HG03175 (cell line): Measurements from ENCODE around the gene CKAP5.

Experiments used
- ATAC-seq: cut with Tn5 transposase; IDR thresholded peaks from one replicate; pipeline ENCODE4 v1.9.1; 2021; ENCODE audit warnings: mild to moderate bottlenecking, moderate library complexity; ENCODE audit not compliant: unreplicated experiment

CKAP5 gene

DNA sequence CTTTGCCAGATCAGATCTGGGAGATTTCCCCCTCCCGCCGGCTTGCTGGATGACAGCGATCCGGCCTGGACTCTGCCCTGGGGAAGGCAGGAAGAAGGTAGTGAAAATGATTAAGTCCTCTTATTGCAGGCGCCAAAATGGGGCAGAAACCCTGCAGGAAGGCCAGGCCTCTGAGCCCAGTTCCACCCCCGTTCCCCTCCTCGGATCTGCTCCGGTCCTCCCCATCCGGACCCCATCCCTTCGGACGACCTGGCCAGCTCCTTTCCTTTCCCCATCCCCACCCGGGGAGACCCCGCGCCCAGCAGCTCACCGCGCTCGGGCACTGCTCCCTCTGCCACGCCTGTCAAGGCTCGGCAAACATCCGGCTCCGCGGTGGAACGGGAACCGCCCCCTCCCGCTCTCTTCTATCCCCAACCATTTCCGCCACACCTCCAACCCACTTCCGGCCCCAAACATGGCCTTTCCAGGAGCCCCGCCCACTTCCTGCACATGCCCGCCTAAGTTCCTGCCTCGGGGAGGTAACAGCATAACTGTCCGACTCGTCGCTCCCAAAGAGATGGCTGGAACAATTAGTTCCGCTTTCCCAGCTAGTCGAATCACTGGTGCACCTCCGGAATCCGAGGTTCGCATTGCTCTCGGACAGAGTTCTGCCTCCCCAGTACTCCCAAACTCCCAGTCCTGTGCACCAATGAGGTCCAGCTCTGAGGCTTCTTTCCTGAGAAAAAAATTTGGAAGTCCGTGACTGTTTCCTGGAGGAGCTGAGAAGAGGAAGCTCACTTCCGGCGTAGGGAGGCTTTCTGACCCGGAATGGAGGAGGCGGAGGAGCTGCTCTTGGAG, 145.6 kb downstream of the CKAP5 start, which contains the start of the genes ARHGAP1 and ZNF408:
Gene ARHGAP1 (minus strand): TSS at position 379 of the 837 bp plus-strand sequence. CDS start 4,512 bp downstream, outside the sequence.
Gene ZNF408 (plus strand): TSS at position 791 of the 837 bp plus-strand sequence. CDS start 17 bp downstream, at position 808.
- peak; percentile 90 for ATAC-seq

DNA sequence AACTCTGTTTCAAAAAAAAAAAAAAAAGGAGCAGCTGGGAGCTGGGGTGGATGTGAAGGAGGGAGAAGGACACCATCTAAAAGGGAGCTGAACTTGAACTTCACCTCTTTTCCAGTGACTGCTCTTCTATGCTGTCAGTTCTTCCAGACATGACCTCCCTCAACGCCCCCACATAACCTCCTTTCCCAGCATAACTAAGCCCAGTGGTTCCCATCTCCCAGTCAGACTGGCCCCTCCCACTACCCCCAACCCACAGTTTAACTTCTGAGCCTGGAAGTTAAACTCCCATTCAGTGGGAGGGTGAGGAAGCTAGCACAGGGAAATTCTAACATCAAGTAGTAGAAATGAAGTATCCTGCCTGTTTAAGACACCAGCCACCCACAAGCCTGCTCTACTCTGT, 147.5 kb downstream of the CKAP5 start:
- no peak for ATAC-seq

DNA sequence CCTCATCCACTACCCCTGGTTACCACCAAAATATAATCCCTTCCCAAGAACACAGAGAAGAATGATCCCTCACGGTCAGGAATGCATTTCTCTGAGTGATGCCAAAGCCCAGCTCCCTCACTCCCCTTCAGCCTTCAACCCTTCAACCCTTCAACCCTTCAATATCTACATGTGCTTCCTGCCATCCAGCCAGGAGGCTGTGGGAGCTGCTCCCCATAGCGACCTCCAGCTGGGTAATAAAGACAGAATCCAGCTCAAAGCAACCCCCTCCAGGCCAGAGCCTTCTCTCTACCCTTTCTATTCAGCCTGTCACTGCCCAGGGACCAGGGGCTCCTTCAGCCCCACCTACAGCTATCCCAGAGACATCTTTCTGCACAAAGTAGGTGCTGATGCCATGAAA, 148.4 kb downstream of the CKAP5 start:
- ATAC-seq: no peak

DNA sequence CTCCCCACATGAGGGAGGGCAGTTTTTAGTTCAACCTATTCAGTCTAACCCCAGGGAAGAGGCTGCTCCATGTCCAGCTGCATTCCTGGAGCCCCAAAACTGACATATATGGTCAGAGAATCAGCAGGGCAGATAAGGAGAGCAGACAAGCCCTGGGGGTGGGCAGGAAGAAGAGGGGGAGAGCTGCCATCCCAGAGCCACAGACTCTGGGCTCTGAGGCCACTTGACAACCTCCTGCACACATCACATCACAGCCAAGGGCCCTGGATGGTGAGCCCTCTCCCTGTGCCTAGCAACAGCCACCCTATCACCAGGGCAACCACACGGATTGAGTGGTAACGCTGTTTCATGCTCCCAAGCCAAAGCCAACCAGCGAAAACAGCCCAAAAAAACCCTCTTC, 148.8 kb downstream of the CKAP5 start:
- no peak for ATAC-seq

DNA sequence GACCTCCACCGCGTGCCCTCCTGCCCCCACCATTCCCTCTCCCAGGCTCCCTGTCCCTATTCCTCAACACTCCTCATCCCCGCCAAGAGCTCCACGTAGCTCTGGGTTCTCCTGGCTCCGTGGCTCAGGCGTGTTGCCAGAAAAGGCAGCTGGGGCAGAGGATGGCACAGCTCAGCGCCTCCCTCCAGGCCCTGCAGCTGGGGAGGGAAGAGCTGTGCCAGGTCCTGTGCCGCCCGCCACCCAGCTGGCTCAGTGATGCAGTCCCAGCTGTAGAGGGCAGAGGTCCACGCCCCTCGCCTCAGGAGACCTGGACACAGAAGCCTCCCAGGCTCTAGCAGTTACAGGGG, 149.9 kb downstream of the CKAP5 start:
- no peak for ATAC-seq

DNA sequence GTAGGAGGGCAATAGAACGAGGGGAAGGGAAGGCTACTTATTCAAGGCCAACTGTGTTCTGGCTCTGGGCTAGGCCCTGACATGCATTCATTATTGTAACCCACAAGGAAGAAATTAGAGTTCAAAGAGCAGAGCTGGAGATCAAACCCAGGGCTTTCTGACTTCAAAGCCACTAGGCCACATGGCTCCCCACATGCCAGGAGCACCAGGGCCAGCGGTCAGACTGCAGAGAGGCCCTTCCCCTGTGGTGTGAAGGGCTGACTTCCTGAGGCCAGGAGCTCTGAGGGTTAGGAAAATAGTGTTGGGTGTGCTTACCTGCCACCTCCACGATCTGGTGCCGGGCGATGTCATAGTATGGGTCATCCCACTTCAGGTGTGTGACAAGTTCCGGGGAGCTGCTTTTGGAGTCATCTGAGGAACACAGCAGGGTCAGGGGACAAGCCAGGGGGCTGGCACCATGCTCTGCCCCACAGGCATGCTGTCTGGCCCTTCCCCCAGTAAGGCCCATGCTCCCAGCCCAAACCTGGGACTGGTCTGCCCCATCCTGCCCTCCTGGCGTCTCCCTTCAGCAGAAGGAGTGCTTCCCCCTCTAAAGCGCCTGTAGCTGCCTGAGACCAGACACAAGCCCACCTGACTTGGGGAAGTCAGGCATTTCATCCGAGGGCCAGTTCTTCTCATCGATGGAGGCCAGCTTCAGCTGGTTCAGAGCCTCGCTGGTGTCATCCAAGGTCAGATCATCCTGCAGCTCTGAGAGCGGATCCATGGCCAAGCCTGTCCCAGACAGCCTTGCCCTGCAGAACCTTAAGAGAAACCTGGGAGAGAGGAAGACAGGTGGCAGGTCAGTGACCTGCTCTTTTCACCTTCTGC, 150.5 kb downstream of the CKAP5 start:
- ATAC-seq: no peak

DNA sequence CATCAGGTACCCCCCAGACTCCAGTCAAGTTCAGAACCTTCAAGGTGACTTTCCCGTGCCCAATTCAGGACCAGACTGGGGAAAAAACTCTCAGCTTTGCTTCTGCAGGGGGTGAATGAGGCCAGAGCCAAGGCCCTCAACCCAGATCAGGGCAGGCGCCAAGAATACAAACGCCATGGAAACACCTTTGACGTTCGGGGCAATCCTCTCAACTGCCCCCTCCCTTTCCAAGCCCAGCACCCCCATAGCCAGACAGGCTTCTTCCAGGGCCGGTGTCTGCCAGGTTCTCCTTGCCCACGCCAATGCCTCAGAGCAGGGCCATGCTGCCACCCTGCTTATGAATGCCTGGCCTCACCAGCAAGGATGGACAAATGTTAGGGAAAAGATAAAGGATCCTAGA, 151.5 kb downstream of the CKAP5 start:
- ATAC-seq: no peak

DNA sequence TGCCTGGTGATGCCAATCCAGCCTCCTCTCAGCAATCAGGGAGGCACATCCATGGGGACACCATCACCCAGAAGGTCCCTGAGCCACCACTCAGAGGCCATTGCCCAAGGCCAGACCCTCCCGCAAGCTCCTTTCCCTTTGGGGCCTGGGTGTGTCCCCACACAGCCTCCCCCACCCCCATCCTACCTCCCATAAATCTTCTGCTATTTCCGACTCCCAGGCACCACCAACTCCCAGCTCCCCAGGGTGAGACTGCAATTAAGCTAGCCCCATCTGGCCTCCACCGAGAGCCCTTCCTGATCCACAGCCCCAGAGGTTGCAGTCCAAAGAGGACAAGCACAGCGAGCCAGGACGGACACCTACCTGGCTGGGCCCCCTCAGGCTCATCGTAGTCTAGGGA, 152.0 kb downstream of the CKAP5 start:
- ATAC-seq: no peak

DNA sequence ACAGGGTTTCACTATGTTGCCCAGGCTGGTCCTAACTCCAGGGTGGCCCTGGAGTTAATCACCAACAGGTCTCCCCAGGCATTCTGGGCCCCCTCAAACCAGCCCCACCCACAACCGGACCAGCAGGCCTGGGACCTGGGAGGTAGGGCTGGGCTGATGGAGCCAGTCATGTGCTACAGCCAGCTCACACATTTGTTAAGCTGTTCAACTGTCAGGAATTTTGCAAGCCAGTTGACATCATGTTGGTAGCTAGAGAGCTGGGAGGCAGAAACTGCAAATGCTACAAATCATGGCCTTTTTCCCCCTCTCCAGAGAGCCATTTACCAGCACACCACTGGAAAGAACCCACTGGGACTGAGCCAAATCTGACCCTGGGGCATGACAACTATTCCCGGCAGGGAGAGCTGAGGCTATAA, 152.5 kb downstream of the CKAP5 start:
- ATAC-seq: no peak
